Erythroblast (primary cell): ENCODE data around the gene RAF1.

ENCODE experiments used
- GATA1 ChIP-seq: IDR thresholded peaks from 2 replicates; pipeline ENCODE4 v1.6.1; 2011; ENCODE audit warnings: low read depth, mild to moderate bottlenecking, control low read depth, low read length, moderate library complexity
- POLR2A ChIP-seq: IDR thresholded peaks from 2 replicates; pipeline ENCODE4 v1.6.1; 2011; ENCODE audit warnings: mild to moderate bottlenecking, low read length

DNA sequence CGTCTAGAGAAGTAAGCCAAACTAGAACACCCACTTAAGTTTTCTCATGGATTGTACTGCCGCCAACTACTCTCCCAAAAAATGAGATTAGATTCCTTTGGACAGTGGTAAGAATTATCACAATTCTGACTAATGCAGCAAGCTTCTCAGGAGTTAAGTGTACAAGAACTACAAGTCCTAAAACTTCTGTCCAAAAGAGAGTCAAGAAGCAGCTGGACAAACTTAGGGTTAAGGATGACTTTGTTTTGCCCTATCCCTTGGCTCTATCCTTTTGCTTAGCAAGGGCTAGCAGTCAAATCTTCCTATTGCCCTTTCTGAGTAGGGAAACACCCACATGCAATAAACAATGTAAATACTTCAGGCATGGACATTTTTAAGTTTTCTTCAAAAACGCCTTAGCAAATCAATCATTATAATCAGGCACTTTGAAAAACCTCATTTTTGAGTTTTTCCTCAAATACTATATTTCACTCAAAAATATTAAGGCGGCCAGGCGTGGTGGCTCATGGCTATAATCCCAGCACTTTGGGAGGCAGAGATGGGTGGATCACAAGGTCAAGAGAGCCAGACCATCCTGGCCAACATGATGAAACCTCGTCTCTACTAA, 19.5 kb downstream of the RAF1 start:
- no peak for TF ChIP-seq POLR2A
- no peak for TF ChIP-seq GATA1
